GM18858 (cell line): ENCODE measurements around the gene ATG4D.
A peak's percentile ranks its signal among the peaks of the same experiment; 100 is the strongest.

ENCODE experiments used
- ATAC-seq: cut with Tn5 transposase; IDR thresholded peaks from one replicate; pipeline ENCODE4 v1.9.1; 2021; ENCODE audit not compliant: unreplicated experiment

The ATG4D gene

GRCh38 chr19:10543420-10544241, at the start of gene ATG4D:
TSS of gene ATG4D (plus strand) at chr19:10543904. CDS start at chr19:10544091, 187 bp downstream.
- ATAC-seq = no peak

- ATAC-seq = no peak
These were observed 46.3 kb upstream of the ATG4D start for GRCh38 chr19:10497371-10497770.

GRCh38 chr19:10499550-10500246, 44.0 kb upstream of the ATG4D start:
- no peak for ATAC-seq

GRCh38 chr19:10500247-10500592, 43.5 kb upstream of the ATG4D start:
- no peak for ATAC-seq

- no peak for ATAC-seq
These were observed 41.7 kb upstream of the ATG4D start for GRCh38 chr19:10501971-10502523.

GRCh38 chr19:10502524-10503001, 41.1 kb upstream of the ATG4D start:
- peak; percentile 61 for ATAC-seq

- peak; percentile 19 for ATAC-seq
These were observed 40.5 kb upstream of the ATG4D start, which contains the start of gene KEAP1 for GRCh38 chr19:10503002-10503789. TSS of gene KEAP1 (minus strand) at chr19:10503356. CDS start at chr19:10500033, 3,323 bp downstream.

GRCh38 chr19:10505583-10506229, 38.0 kb upstream of the ATG4D start:
- ATAC-seq = no peak

- no peak for ATAC-seq
These were observed 35.7 kb upstream of the ATG4D start for GRCh38 chr19:10508036-10508435.

- ATAC-seq = no peak
These were observed 35.0 kb upstream of the ATG4D start for GRCh38 chr19:10508707-10509106.

GRCh38 chr19:10510301-10510802, 33.4 kb upstream of the ATG4D start:
- no peak for ATAC-seq

- no peak for ATAC-seq
These were observed 30.5 kb upstream of the ATG4D start for GRCh38 chr19:10513223-10513622.

- no peak for ATAC-seq
These were observed 29.2 kb upstream of the ATG4D start for GRCh38 chr19:10514211-10515145.

- no peak for ATAC-seq
These were observed 27.7 kb upstream of the ATG4D start for GRCh38 chr19:10516064-10516385.

- no peak for ATAC-seq
These were observed 26.9 kb upstream of the ATG4D start for GRCh38 chr19:10516671-10517286.

GRCh38 chr19:10517361-10517759, 26.3 kb upstream of the ATG4D start, which contains the start of gene S1PR5:
TSS of gene S1PR5 (minus strand) at chr19:10517447. CDS start at chr19:10515011, 2,436 bp downstream.
- no peak for ATAC-seq

GRCh38 chr19:10517760-10518443, 25.8 kb upstream of the ATG4D start:
- no peak for ATAC-seq
